IPS DF 19.7 (cell line): ENCODE data around the gene TMEM209.
"Not testable (repeated sequence)": the region's sequence is repeated elsewhere in the genome, so short reads cannot be mapped to it uniquely, and the experiment has no call there.

Experiments
- DNase-seq: peaks from one replicate; pipeline ENCODE4 v3.0.0-alpha.2; 2013; ENCODE audit warnings: low read depth, low spot score

Gene TMEM209

DNA sequence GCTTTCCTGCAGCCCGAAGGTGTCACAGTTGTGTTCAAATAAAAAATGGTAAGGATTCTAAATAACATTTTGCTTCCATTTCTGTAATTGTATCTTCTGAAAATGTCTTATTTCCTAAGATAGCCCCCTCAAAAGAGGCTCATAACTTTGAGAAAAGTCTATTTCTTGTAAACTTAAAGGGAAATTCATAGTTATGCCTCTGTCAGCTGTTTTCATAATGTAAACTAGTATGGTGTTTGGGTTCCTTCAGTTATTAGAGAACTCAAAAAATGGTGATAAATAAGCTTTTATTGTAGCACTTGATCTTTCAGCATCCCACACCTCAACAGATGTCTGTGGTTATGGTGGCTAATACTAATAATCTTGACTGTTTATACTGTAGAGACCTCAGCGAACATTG lies 77.8 kb downstream of the TMEM209 start:
- no peak for DNase-seq

DNA sequence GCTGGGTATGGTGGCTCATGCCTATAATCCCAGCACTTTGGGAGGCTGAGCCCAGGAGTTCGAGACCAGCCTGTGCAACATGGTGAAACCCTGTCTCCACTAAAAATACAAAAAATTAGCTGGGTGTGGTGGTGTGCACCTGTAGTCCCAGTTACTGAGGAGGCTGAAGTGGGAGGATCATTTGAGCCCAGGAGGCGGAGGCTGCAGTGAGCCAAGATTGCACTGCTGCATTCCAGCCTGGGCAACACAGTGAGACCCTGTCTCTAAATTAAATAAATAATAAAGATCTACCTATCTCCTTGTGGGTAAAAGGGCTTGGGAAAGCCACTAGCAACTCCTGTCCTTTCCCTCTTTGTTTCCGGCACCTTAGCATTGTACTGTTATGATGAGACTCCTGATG lies 78.4 kb downstream of the TMEM209 start:
- not testable (repeated sequence) for DNase-seq

DNA sequence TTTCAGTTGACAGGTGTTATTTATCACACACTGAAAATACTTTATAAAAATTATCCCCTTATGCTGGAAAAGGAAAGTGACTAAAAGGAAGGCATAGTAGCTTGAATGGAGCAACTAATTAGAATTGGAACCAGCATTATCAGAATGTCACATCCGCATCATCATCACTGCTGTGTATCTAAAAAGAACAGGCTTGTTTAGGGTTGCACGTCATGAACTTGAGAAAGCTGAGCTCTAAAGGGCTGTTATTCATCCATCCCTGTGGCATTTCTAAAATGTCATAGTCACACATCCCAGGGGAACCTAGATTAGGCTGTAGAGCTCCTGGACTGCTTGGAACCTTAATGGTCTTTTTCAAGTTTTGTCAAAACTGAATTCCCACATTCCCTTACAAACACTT lies 80.5 kb downstream of the TMEM209 start:
- no peak for DNase-seq

DNA sequence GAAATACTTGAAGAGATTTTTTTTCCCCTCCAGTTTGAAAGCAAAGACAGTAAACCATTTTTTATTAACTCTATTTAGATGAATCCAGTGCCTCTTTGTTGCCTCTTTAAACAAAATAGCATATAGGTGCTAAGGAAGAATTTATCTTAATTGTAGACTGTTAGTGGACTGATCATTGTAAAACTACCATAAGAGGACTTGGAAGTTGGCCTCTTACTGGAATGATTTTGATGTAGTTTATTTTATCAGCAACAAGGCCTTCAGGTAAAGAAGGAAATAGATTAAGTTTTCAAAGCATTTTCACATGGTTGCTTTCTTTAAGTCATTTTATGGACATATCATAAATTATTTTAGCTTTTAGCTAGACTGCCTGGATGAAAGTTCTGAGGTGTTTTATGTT lies 81.7 kb downstream of the TMEM209 start:
- no peak for DNase-seq

DNA sequence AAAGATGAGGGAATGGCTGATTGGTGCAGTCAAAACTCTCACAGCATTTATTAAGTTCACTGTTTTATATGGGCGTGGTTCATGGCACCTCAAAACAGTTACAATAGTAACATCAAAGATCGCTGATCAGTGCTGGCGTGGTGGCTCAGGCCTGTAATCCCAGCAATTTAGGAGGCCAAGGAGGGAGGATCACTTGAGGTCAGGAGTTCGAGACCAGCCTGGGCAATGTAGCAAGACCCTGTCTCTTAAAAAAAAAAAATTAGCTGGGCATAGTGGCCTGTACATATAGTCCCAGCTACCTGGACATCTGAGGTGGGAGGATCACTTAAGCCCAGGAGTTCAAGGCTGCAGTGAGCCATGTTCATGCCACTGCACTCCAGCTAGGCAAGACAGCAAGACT lies 86.4 kb downstream of the TMEM209 start:
- DNase-seq = no peak

DNA sequence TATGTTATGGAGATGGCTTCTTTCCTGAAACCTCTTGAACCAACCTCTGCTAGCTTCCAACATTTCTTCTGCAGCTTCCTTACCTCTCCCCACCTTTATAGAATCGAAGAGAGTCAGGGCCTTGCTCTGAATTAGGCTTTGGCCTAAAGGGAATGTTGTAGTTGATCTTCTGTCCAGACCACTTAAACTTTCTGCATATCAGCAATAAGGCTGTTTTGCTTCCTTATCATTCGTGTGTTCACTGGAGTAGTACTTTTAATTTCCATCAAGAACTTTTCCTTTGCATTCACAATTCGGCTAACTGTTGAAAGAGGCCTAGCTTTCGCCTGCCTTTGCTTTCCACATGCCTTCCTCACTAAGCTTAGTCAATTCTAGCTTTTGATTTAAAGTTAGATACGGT lies 86.9 kb downstream of the TMEM209 start:
- no peak for DNase-seq

DNA sequence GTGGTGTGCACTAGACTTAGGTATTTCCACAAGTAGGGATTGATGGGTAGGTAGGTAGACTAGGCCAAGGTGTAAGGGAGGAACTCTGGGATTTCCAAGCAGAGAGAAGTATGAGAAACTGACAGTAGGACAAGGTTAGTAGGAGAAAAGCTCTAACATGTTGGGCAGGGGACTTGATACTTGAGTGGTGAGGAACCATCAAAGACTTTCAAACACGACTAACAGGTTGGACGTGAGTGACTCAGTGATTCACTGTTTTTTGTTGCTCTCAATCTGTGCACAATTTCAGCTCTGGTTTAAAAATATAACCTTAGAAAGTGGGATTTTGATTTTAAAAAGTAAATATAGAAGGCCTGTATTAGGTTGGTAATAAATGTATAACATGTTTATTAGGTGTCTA lies 90.4 kb downstream of the TMEM209 start:
- DNase-seq = no peak
